Activated CD4-positive, alpha-beta T cell treated with anti-CD3 and anti-CD28 coated beads, Interleukin-2, amount 50 U/mL, for 4 hours (primary cell): ENCODE data around the gene VEGFC.

Source experiments
- DNase-seq, 2 experiments: peaks; one replicate each; pipeline ENCODE4 v3.0.0-alpha.2; 2020

Gene VEGFC

DNA sequence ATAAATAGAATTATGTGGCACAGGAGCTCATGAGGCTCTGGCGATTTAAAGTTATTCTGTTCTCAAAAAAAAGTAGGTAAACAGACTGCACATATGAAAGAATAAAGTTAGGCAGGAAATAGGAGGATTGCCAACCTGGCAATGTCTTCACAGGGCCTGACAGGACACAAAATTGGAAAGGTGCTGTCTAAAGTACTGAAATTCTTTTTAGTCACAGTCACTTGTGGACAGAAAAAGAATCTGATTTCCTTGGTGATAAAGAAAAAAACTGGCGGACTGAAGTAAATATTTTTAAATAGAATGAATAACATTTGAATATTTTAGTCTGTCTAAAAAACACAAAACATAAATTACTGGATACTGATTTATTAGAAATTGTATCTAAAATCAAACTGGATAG, 124.4 kb downstream of the VEGFC start:
- no peak for DNase-seq

GRCh38 chr4:176664964-176665363, 127.8 kb downstream of the VEGFC start:
- DNase-seq = no peak

DNA sequence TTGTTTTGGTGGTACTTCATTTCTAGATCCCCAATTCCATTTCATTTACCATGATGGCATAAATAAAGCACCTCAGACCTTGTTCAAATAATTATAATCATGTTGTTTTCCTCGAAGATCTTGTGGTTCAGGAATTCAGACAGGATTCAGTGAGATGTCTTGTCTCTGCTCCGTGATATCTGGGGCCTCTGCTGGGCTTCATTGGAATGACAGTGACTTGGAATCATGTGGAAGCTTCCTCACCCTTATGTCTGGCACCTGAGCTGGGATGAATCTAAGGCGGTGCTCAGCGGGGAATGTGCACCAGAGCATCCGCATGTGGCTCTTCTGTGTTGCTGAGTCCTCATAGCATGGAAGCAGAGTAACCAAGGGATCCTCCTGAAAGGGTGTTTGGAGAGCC, 132.2 kb downstream of the VEGFC start:
- no peak for DNase-seq

DNA sequence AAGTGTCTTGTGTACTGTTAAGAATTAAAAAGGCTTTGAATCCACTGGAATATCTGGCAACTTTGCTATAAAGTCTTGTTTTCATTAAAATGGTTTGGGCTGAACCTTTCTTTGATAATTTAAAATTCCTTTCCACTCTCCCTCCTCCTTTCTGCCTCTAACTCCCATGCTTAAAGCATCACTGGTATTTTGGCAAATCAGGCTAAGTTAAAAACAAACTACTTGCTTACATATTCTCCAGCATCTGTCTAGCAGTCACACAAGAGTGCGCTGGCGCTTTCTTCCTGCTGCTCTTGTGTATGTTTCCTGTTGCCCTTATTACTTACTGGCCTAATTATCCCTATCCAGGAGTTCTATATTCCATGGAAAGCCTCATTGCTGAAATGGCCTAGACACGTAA, 136.6 kb downstream of the VEGFC start:
- no peak for DNase-seq

DNA sequence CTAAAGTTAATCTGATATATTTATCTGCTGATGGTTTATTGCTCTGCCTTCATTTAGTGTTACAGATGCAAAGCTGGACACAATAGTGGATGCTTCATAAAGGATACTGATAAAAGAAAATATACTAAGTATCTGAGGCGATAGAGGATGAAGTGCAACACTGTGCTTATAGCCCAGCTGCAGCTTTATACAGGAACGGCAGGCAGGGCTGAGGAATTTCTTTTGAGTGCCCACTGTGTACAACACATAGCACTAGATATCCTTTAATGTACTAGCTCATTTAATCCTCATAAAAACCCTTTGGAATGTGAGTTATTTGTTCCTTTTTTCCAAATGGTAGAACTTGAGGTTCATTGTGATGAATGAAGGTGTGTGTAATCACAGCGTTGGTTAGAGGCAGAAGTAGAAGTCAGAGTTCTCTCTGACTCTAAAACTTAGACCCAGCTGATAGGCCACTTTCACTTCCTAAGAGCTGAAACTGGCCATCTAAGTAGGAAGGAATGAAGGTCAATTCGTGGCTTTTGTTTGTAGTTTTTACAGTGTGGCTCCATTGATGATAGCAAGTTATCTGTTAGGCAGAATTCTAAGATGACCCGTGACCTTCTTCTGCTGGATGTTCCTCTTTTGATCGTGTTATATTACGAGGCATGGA, 138.0 kb downstream of the VEGFC start:
- DNase-seq = no peak

DNA sequence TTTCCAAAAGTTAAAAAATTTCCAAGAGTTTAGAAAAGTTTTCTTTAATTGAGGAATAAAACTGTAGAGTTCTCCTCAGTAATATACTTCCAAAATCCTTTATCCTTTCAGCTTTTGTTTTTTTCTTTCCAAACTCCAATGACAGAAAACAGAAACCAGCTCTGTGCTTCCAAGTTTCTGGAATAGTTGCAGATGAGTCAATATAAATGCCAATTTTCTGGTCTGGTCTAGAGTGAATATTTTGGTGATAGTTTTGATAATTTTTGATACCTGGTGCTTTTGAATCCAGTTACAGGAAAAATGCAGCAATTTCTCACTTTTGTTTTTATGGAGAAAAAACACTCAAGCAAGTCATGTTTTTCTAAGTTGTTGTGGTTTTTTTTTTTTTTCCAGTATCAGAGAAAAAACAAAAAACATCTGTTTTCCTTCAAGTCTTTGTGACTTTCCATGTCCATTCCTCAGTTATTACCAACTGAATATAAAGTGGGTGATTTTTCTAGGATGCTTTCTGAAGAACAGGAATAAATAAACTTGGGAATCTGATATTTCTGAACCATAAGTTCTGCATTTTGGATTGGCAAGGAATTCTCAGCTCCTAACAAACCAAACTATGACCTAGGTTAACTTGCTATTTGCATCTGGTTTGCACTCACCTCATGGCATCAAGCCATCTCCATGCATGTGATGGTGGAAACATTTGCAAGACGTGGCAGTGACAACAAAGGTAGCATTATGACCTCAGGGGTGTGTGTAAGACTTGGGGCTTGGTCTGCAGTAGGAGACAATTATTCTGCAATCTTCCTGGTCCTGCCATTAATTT, 139.1 kb downstream of the VEGFC start:
- DNase-seq = no peak

- no peak for DNase-seq
Measured at GRCh38 chr4:176646311-176646710, 146.4 kb downstream of the VEGFC start.

- no peak for DNase-seq
Measured at GRCh38 chr4:176645246-176645960, 147.3 kb downstream of the VEGFC start.

GRCh38 chr4:176642472-176642871, 150.2 kb downstream of the VEGFC start:
- DNase-seq = no peak

DNA sequence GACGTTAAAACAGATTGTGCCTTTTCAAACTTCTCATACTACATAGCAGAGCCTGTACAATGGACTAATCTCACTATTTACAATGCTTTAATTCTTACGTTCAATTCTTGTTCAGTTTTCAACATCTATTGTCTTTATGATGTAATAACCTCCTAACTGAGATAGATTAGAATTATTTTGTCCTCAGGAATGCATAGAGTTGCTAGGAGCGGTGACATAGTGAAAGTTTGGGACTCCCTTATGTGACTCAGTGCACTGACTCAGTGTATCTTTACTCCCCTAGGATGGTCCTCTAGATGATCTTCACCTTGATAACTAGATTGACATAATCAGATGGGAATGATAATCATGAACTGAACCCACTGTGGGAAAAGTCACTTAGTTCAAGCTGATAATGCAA, 151.5 kb downstream of the VEGFC start:
- DNase-seq = no peak

DNA sequence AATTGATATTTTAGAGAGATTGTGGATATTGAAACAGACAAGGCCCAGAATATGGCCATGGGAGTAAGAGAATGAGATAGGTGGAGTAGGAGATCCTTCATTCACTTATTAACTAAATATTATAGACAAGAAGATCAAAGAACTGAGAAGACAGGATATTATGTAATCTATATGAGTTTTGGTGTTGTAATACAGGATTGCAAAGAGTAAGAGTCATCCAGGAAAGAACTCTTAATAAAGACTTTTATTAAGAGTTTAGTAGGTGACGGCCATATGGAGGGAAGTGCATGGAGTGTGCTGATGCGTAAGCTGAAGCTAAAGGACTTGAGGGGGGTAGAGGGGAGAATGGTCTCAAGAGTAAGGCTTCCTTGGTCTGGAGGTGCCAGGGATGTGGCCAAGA, 153.7 kb downstream of the VEGFC start:
- no peak for DNase-seq

- DNase-seq = no peak
Measured at GRCh38 chr4:176636292-176636691, 156.4 kb downstream of the VEGFC start.

DNA sequence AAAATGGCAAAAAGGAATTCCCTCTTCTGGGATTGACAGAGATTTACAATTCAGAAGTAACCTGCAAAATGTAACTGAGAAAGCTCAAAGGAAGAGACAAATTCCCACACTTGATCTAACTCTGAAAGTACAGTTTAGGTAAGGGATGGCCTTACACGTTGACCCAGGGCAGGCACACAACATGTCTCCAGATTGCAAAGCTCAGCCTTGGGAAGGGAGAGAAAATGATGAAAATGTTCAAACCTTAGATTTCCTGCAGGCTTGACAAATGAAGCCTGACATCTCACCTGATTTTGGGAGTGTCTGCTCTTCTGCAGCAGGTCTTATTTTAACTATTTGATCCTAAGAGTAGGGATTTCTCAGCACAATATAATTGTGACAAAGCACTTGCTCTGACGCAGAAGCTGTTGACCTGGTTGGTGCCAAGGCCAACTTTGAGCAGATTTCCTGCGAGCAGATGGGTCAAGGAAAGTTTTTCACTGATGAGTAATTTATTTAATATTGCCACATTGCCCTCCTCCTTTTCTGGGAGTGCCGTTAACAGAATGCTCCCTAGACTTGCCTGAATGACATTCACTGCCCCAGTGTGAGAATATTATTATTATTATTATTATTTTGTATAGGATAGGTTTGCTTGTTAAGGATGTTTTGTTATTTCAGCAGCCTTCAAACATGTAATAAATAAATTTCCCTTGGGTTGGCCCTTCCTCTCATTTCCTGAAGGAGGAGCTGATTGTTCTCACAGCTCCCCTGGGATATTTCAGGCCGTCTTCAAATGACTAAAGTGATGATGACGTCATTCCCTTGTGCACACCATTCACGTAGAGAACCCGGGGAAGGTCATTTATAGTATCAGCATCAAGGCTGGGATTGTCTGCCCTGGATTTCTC, 157.1 kb downstream of the VEGFC start:
- no peak for DNase-seq
